Chondrocyte (in vitro differentiated cells): ENCODE measurements around the gene VAV2. TPM values are rescaled to one million over a fixed set of nuclear protein-coding genes. Genes with fewer than 3 reads are reported as not detected.

ENCODE experiments used
- DNase-seq: peaks from one replicate; pipeline ENCODE4 v3.0.0; 2021; ENCODE audit warnings: mixed read lengths, low spot score
- H3K27ac Mint-ChIP-seq: one replicate; pipeline ENCODE4 v1.8.0; 2021; ENCODE audit warnings: mild to moderate bottlenecking, moderate library complexity, mixed read lengths; ENCODE audit not compliant: unreplicated experiment
- H3K27me3 Mint-ChIP-seq: 2 replicates; pipeline ENCODE4 v1.8.0; 2021; ENCODE audit warnings: low read depth, mixed read lengths
- H3K36me3 Mint-ChIP-seq: 2 replicates; pipeline ENCODE4 v1.8.0; 2021; ENCODE audit warnings: low read depth, mixed read lengths
- H3K4me1 Mint-ChIP-seq: 2 replicates; pipeline ENCODE4 v1.8.0; 2021; ENCODE audit warnings: low read depth, mild to moderate bottlenecking, mixed read lengths
- H3K4me3 Mint-ChIP-seq: one replicate; pipeline ENCODE4 v1.8.0; 2021; ENCODE audit warnings: mild to moderate bottlenecking, moderate library complexity, mixed read lengths; ENCODE audit not compliant: unreplicated experiment
- H3K9me3 Mint-ChIP-seq: 2 replicates; pipeline ENCODE4 v1.8.0; 2021; ENCODE audit warnings: low read depth, mixed read lengths
- total RNA-seq: library from RNA; stranded (reverse); gene quantifications from 3 replicates; pipeline ENCODE4 v1.2.1, GENCODE V29; 2021
- TF ChIP-seq, protein P1 (sequence below): fragments of 200-600 bp; sonication (generic); IDR thresholded peaks from 2 replicates; pipeline ENCODE4 v1.5.0; 2021; ENCODE audit warnings: antibody characterized with exemption, mild to moderate bottlenecking, moderate library complexity

Gene VAV2
- total RNA-seq, 1 donor from 2014 or later, result 17.7 TPM

DNA sequence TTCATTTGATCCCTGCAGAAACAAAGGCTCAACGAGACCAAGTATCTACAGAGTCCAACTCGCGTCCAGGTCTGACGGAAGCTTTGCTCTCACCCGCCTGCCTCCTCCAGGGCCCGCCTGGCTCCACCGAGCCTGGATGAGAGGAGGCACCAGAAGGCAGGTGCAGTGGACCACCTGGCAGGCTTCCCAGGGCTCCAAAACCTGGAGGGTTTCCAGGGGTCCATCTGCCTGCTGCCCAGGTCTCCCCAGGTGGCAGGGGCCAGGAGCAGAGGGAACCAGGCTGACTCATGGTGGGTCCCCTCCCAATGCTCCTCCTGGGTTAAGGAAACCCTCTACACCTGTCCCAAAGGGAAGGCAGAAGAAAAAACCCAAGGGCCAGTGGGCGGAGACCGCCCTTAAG, 59.5 kb downstream of the VAV2 start:
- no peak for DNase-seq
- TF ChIP-seq, protein P1, sequence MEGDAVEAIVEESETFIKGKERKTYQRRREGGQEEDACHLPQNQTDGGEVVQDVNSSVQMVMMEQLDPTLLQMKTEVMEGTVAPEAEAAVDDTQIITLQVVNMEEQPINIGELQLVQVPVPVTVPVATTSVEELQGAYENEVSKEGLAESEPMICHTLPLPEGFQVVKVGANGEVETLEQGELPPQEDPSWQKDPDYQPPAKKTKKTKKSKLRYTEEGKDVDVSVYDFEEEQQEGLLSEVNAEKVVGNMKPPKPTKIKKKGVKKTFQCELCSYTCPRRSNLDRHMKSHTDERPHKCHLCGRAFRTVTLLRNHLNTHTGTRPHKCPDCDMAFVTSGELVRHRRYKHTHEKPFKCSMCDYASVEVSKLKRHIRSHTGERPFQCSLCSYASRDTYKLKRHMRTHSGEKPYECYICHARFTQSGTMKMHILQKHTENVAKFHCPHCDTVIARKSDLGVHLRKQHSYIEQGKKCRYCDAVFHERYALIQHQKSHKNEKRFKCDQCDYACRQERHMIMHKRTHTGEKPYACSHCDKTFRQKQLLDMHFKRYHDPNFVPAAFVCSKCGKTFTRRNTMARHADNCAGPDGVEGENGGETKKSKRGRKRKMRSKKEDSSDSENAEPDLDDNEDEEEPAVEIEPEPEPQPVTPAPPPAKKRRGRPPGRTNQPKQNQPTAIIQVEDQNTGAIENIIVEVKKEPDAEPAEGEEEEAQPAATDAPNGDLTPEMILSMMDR, result no peak
- no peak overlapping the region for H3K4me3 Mint-ChIP-seq
- H3K9me3 Mint-ChIP-seq, result no peaks in the 10 kb centered on the region
- no peak overlapping the region for H3K27ac Mint-ChIP-seq
- peaks cover 10% of the 10 kb centered on the region for H3K36me3 Mint-ChIP-seq
- H3K4me1 Mint-ChIP-seq, result peaks cover 16% of the 10 kb centered on the region
- no peaks in the 10 kb centered on the region for H3K27me3 Mint-ChIP-seq

DNA sequence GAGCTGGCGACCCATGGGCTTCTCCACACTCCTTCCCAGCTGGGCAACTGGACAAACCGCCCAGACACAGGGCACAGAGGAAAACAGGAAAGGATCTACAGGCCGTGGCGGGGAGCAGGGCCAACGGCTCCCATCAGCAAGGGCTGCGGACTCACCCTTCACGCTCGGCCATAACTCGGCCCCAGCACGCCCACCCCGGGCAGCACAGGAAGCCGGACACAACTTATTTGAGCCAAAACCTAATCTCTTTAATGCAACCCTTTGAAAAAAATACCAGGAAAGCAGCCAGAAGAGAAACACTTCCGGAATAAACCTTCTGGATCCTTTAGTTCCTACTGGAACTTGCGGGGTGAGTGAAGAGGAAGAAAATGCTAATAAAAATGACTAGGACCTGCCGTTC, 59.9 kb downstream of the VAV2 start:
- DNase-seq, result no peak
- Mint-ChIP-seq H3K36me3 (peaks cover 10% of the 10 kb centered on the region), H3K27ac (no peak overlapping the region)

DNA sequence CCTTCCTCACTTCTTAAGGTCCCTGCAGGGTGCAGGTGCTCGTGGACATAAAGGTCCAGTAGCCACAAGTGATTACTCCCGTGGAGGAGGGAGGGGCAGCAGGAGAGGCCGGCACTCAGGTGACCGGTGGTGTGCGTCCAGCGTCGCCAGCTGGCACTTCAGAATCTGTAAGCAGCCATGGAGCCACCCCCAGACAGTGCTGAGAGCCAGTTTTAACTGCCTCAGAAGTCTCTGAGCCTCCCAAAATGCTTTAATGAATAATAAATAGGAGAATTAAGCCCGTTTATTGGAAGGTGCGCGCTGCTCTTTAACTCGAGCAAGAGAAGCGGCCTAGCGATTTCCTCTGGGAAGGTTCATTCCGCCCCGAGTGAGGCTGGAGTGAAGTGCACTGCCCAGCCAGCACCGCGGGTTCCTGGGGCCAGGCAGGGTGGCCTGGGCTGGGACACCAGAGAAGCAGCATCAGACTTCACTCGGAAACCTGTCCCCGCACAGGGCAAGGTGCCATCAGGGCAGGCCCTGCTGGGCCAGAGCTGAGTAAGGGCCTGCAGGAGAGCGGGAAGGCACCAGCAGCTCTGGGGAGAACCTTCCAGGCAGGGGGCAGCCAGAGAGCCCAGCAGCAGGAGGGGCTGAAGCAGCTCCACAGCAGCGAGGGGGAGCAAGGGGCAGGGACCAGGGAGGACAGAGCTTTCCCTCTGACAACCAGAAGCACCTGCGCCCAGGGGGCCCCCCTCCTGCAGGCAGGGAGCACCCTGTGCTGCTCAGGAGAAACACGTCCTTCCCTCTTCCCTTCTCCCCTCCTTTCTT, 61.2 kb downstream of the VAV2 start:
- Mint-ChIP-seq H3K4me3 (no peak overlapping the region), H3K36me3 (peaks cover 10% of the 10 kb centered on the region), H3K9me3 (no peaks in the 10 kb centered on the region), H3K4me1 (peaks cover 9% of the 10 kb centered on the region), H3K27ac (no peak overlapping the region), H3K27me3 (no peaks in the 10 kb centered on the region)
- no peak for DNase-seq
- TF ChIP-seq, protein P1, result no peak

More for the DNA sequence above, 59.9 kb downstream of the VAV2 start:
- no peak overlapping the region for H3K4me3 Mint-ChIP-seq
- peaks cover 16% of the 10 kb centered on the region for H3K4me1 Mint-ChIP-seq
- TF ChIP-seq, protein P1, result no peak
- H3K9me3 Mint-ChIP-seq, result no peaks in the 10 kb centered on the region
- no peaks in the 10 kb centered on the region for H3K27me3 Mint-ChIP-seq

DNA sequence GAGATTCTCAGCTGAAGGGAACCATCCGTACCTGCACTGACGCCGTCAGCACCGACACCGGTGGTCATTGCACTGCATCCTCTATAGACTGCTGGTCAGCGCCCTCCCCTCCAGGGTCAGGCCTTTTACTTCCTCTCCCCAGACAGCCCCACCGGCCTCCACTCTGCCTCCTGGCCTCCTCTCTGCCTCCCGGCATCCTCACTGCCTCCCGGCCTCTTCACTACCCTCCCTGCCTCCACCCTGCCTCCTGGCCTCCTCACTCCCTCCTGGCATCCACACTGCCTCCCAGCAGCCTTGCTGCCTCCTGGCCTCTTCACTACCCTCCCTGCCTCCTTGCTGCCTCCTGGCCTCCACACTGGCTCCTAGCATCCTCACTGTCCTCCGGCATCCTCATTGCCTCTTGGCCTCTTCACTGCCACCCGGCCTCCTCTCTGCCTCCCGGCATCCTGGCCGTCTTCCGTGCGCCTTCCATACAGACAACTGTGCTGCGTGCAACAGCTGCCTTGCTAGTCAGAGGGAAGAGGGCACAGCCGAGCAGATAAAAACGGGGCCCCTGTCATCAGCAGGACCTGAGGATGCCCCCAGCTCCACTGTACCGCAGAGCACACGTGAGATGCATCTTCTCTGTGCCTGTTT, 62.0 kb downstream of the VAV2 start:
- Mint-ChIP-seq H3K36me3 (peaks cover 10% of the 10 kb centered on the region), H3K9me3 (no peaks in the 10 kb centered on the region), H3K27ac (no peak overlapping the region), H3K27me3 (no peaks in the 10 kb centered on the region), H3K4me3 (no peak overlapping the region), H3K4me1 (peaks cover 2% of the 10 kb centered on the region)
- TF ChIP-seq, protein P1, result no peak
- no peak for DNase-seq

DNA sequence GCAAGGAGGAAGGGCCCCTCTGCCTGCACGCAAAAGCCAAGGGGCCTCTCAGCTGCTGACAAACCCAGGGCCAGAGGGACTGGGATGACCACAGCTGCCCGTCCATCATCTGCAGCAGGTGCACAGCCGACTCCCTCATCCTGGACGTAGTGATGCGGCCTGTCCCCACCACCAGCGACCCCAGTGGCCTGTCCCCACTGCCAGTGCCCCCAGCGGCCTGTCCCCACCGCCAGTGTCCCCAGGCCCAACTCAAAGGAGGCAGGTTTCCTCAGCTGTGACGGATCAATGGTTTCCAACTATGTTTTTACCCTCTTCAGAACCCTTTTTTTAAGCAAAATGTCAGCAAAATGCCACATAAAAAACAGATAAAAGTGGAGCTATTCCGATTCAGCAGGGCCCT, 62.5 kb downstream of the VAV2 start:
- TF ChIP-seq, protein P1, result no peak
- Mint-ChIP-seq H3K27me3 (no peaks in the 10 kb centered on the region), H3K9me3 (no peaks in the 10 kb centered on the region)

More for the DNA sequence above, 62.5 kb downstream of the VAV2 start:
- H3K4me3 Mint-ChIP-seq, result no peak overlapping the region
- no peaks in the 10 kb centered on the region for H3K4me1 Mint-ChIP-seq
- no peak for DNase-seq
- H3K27ac Mint-ChIP-seq, result no peak overlapping the region
- H3K36me3 Mint-ChIP-seq, result peaks cover 10% of the 10 kb centered on the region
